Heart right ventricle (tissue), 16 donors: ENCODE results near the gene TAF8. TPM values are rescaled to one million over a fixed set of nuclear protein-coding genes. Genes with fewer than 3 reads are reported as not detected.
A peak's percentile ranks its signal among the peaks of the same experiment; 100 is the strongest.

ENCODE experiments used
- ATAC-seq, 8 donors: fragments of 200-7000 bp; cut with Tn5 transposase; one replicate each; pipeline ENCODE4 v1.9.1; 2020; ENCODE audit warnings: mild to moderate bottlenecking in 8 of 8, moderate library complexity in 8 of 8, moderate number of reproducible peaks in 1 of 8
- DNase-seq, 2 donors: peaks; one replicate each; pipeline ENCODE4 v3.0.0-alpha.2; 2020
- H3K27ac ChIP-seq, 10 donors: fragments of 200-600 bp; sonication (generic) in 2 of 10; one replicate each; pipeline versions ENCODE4 v1.5.0 to v1.8.0; 2020 to 2022; ENCODE audit warnings: mild to moderate bottlenecking in 3 of 10
- H3K27me3 ChIP-seq, 7 donors: fragments of 200-600 bp; one replicate each; pipeline ENCODE4 v1.8.0; 2021 to 2022; ENCODE audit warnings: mild to moderate bottlenecking in 2 of 7
- H3K36me3 ChIP-seq, 9 donors: fragments of 200-600 bp; sonication (generic) in 1 of 9; one replicate each; pipeline versions ENCODE4 v1.5.0 to v1.8.0; 2020 to 2022; ENCODE audit warnings: mild to moderate bottlenecking in 2 of 9
- H3K4me1 ChIP-seq, 9 donors: fragments of 200-600 bp; sonication (generic) in 1 of 9; one replicate each; pipeline versions ENCODE4 v1.5.0 to v1.8.0; 2020 to 2022; ENCODE audit warnings: mild to moderate bottlenecking in 4 of 9
- H3K4me3 ChIP-seq, 10 donors: fragments of 200-600 bp; sonication (generic) in 2 of 10; one replicate each; pipeline versions ENCODE4 v1.5.0 to v1.8.0; 2020 to 2022; ENCODE audit warnings: mild to moderate bottlenecking in 7 of 10, moderate library complexity in 2 of 10
- H3K9me3 ChIP-seq, 11 donors: fragments of 200-600 bp in 10 of 11; sonication (generic) in 2 of 11; one replicate each; pipeline versions ENCODE4 v1.5.0 to v1.8.0; 2013 to 2022; ENCODE audit warnings: mild to moderate bottlenecking in 2 of 11, control low read depth in 1 of 11, moderate library complexity in 1 of 11
- CTCF ChIP-seq, 9 donors: fragments of 200-600 bp; sonication (generic) in 2 of 9; IDR thresholded peaks; one replicate each; pipeline versions ENCODE4 v1.5.0 to v1.8.0; 2021 to 2022; ENCODE audit warnings: antibody characterized with exemption in 9 of 9, mild to moderate bottlenecking in 5 of 9, moderate library complexity in 1 of 9
- WGBS, 2 donors: extraction: QIAGEN DNeasy Blood & Tissue Kit; methylation state at CpG; one replicate each; pipeline ENCODE4 v1.1.7; 2013; ENCODE audit warnings: inconsistent platforms in 1 of 2; 5-methylcytosine and 5-hydroxymethylcytosine counted together
- intact Hi-C, 10 donors: fragments of 100-400 bp; cut with DNase I; formaldehyde crosslinking; loops; one replicate each; pipeline versions ENCODE4 v1.11.1 to v1.14.2; 2022
- polyA plus RNA-seq, 2 donors: library from polyadenylated mRNA; stranded (reverse); fragments of 200-250 nt; gene quantifications; one replicate each; pipeline ENCODE4 v1.2.3, GENCODE V29; 2013
- total RNA-seq, 10 donors: library from RNA; stranded (reverse); fragmentation: NEBNext Ultra II Directional in 3 of 10; extraction: Animal tissue kit (Norgen Biotek cat#: 25700) in 3 of 10; gene quantifications; one replicate each; pipeline versions ENCODE4 v1.2.1 to v1.2.4, GENCODE V29; 2021 to 2023
- donor health status: Arrhythmogenic right ventricular cardiomyopathy.
- donor health status: ischemic (EF 13 %, LVEDD 7.1; RV severe dilation, severe dysfunction).
- donor health status: healthy with polysubstance abuse.
- donor health status: DM: no; HTN: yes; CAD: no.
- donor health status: DM: no; HTN: no; CAD: no.
- donor health status: ischemic (EF 25% LVEDD 6.9; RV normal size, moderate dysfunction).
- donor health status: ischemic (EF 25% LVEDD 5.7; RV mildly dilated, moderate dysfunction).
- donor health status: healthy.
- donor health status: DM: yes; HTN: yes; CAD: no.
- donor health status: Ischemic cardiomyopathy.
- donor health status: ischemic (EF 35%, LVEDD 5.7; RV mildly dilated, moderate dysfunction).
- donor health status: nonischemic (EF 11% LVEDD 7.7; RV severe dilation, severe dysfunction).
- donor health status: DM: yes; HTN: yes; CAD: no.
- donor health status: PGD.
- donor health status: ischemic (EF 29% LVEDD 5.4; RV normal size, mild dysfunction).
- donor health status: nonischemic (EF 23%, LVEDD 6.1; RV moderate dilation, normal function).

TAF8 gene
- total and polyA plus RNA-seq, 12 donors, result 15.2 to 38.1 (median 30.1) TPM

GRCh38 chr6:42110683-42111082 lies 60.4 kb downstream of the TAF8 start:
- intact Hi-C loops, result no loop called here
- Histone ChIP-seq H3K36me3 (no peaks in the 10 kb centered on the region), H3K9me3 (peaks cover 0 to 10% (median 0%) of the 10 kb centered on the region in 11 donors), H3K27me3 (peaks cover 0 to 5% (median 0%) of the 10 kb centered on the region in 7 donors), H3K4me1 (no peaks in the 10 kb centered on the region), H3K4me3 (no peak overlapping the region), H3K27ac (no peak overlapping the region)
- ATAC-seq (no peak), DNase-seq (no peak)
- 82 to 90% methylated on average over 3 of the region's 3 CpGs for WGBS, 2 donors
- no peak for TF ChIP-seq CTCF (IDR thresholded peaks at IDR 0.05)

GRCh38 chr6:42112351-42112750 lies 62.0 kb downstream of the TAF8 start:
- TF ChIP-seq CTCF (IDR thresholded peaks at IDR 0.05), result no peak
- intact Hi-C loops, result no loop called here
- ATAC-seq (no peak), DNase-seq (no peak)
- WGBS, 2 donors, result 95 to 96% methylated on average over 1 of the region's 1 CpG
- Histone ChIP-seq H3K4me3 (no peak overlapping the region), H3K9me3 (peaks cover 0 to 10% (median 0%) of the 10 kb centered on the region in 11 donors), H3K27me3 (peaks cover 0 to 5% (median 0%) of the 10 kb centered on the region in 7 donors), H3K36me3 (no peaks in the 10 kb centered on the region), H3K4me1 (no peaks in the 10 kb centered on the region), H3K27ac (no peak overlapping the region)

DNA sequence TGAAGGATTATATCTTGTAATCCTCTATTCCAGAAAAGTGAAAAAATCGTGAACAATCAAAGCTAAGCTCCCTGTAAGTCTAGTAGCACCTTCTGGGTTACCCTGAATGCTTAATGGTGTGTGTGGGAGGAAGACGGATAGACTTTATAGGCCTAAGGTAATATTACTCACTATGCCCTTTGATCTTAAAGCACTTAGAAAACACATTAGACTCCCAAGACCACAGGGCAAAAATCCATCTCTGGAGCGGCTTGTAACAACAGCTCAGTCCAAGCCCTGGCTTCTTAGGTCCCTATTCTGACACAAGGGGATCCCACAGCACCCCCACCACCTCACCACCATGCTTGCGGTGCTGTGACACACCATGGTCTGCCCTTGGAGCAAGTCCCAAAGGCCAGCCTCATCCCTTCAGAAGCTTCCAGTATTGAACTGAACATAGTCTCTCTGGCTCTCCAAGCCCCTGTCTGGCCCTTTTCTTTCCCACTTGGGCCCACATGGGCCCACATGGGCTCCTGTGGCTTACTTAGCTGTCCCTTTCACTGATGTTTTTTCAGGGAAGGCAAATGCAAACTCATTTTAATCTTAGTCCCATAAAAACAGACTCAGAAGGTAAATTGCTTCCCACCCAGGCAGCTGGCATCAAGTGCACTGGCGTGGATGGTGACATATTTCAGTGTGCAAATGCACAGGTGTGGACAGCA lies 63.8 kb downstream of the TAF8 start:
- no peak for DNase-seq
- no peak overlapping the region for H3K27ac ChIP-seq
- H3K27me3 ChIP-seq, result peaks cover 0 to 5% (median 0%) of the 10 kb centered on the region in 7 donors
- H3K9me3 ChIP-seq, result peaks cover 0 to 10% (median 0%) of the 10 kb centered on the region in 11 donors
- intact Hi-C loops, result no loop called here
- H3K4me1 ChIP-seq, result peaks cover 0 to 13% (median 6%) of the 10 kb centered on the region in 9 donors
- no peaks in the 10 kb centered on the region for H3K36me3 ChIP-seq
- no peak for TF ChIP-seq CTCF (IDR thresholded peaks at IDR 0.05)
- no peak for ATAC-seq
- WGBS, 2 donors, result 81 to 89% methylated on average over 5 of the region's 5 CpGs
- H3K4me3 ChIP-seq, result no peak overlapping the region

- DNase-seq (no peak), ATAC-seq (no peak)
- H3K27ac ChIP-seq, result peak overlapping the region in 8 of 10 donors; percentile 35 to 76 (median 68)
- peaks cover 0 to 5% (median 0%) of the 10 kb centered on the region in 7 donors for H3K27me3 ChIP-seq
- no peak for TF ChIP-seq CTCF (IDR thresholded peaks at IDR 0.05)
- intact Hi-C loops, result no loop called here
- H3K4me3 ChIP-seq, result no peak overlapping the region
- H3K36me3 ChIP-seq, result no peaks in the 10 kb centered on the region
- peaks cover 0 to 13% (median 6%) of the 10 kb centered on the region in 9 donors for H3K4me1 ChIP-seq
- WGBS, 2 donors, result 83 to 87% methylated on average over 3 of the region's 3 CpGs
- no peaks in the 10 kb centered on the region for H3K9me3 ChIP-seq
These were observed 67.5 kb downstream of the TAF8 start for GRCh38 chr6:42117843-42118161.
